Lower lobe of right lung (tissue), 2 donors: Measurements from ENCODE around the gene SMDT1. TPM values are rescaled to one million over a fixed set of nuclear protein-coding genes. Genes with fewer than 3 reads are reported as not detected.

ENCODE experiments used
- ATAC-seq, 2 donors: fragments of 200-7000 bp; cut with Tn5 transposase; one replicate each; pipeline ENCODE4 v1.9.1; 2020 to 2022; ENCODE audit warnings: mild to moderate bottlenecking in 2 of 2, moderate library complexity in 2 of 2
- DNase-seq: peaks from one replicate; pipeline ENCODE4 v3.0.0-alpha.2; 2020
- H3K27ac ChIP-seq: fragments of 200-600 bp; one replicate; pipeline ENCODE4 v1.8.0; 2022
- H3K27me3 ChIP-seq: fragments of 200-600 bp; one replicate; pipeline ENCODE4 v1.8.0; 2022; ENCODE audit warnings: low read depth
- H3K36me3 ChIP-seq: fragments of 200-600 bp; one replicate; pipeline ENCODE4 v1.8.0; 2022; ENCODE audit warnings: mild to moderate bottlenecking
- H3K4me1 ChIP-seq: fragments of 200-600 bp; one replicate; pipeline ENCODE4 v1.8.0; 2022
- H3K4me3 ChIP-seq: fragments of 200-600 bp; one replicate; pipeline ENCODE4 v1.8.0; 2022; ENCODE audit warnings: mild to moderate bottlenecking
- H3K9me3 ChIP-seq: fragments of 200-600 bp; one replicate; pipeline ENCODE4 v1.8.0; 2022
- intact Hi-C: fragments of 100-400 bp; cut with DNase I; formaldehyde crosslinking; loops from one replicate; pipeline ENCODE4 v1.11.0; 2022
- total RNA-seq: library from RNA; stranded (reverse); fragmentation: NEBNext Ultra II Directional; extraction: Animal tissue kit (Norgen Biotek cat#: 25700); gene quantifications from one replicate; pipeline ENCODE4 v1.2.1, GENCODE V29; 2021
- TF ChIP-seq, protein P1 (sequence below): fragments of 200-600 bp; IDR thresholded peaks from one replicate; pipeline ENCODE4 v1.8.0; 2022; ENCODE audit warnings: antibody characterized with exemption, mild to moderate bottlenecking
- donor health status: DM: no; HTN: yes; CAD: no; lungs with severe emphysema.

SMDT1 gene
- total RNA-seq, 1 donor from 2014 or later = 119 TPM

DNA sequence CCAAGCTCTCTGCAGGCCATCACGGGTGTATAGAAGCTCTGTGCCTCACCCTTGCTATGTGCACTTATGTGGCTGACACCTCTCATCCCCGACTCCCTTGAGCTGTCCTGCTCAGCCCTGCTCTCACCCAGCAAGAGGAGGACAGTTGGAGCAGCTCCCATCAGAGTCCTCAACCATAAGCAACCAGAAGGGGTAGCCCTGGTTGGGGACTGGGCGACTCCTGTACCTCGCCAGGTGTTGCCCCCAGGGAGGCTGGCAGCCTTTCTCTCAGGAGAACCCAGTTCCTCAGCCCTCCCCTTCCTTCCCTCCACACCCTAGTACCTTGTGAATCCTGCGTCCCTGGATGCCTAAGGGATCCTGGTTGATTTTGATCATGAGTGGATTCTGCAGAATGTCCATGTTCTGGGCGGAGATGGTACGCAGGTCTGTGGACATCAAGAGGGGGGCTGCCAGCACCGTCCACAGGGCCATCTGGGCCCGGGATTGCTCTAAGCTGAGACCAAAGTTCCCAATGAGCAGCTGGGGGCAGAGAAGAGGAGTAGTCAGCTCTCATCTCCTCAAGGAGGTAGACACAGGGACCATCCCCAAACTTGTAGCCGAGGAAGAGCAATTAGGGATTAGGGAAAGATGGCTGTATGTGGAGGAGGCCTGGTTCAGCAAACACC lies 16.9 kb upstream of the SMDT1 start:
- Histone ChIP-seq H3K27me3 (no peaks in the 10 kb centered on the region), H3K27ac (no peak overlapping the region), H3K4me3 (no peak overlapping the region), H3K4me1 (no peaks in the 10 kb centered on the region), H3K36me3 (peaks cover 89% of the 10 kb centered on the region), H3K9me3 (no peaks in the 10 kb centered on the region)
- TF ChIP-seq, protein P1, sequence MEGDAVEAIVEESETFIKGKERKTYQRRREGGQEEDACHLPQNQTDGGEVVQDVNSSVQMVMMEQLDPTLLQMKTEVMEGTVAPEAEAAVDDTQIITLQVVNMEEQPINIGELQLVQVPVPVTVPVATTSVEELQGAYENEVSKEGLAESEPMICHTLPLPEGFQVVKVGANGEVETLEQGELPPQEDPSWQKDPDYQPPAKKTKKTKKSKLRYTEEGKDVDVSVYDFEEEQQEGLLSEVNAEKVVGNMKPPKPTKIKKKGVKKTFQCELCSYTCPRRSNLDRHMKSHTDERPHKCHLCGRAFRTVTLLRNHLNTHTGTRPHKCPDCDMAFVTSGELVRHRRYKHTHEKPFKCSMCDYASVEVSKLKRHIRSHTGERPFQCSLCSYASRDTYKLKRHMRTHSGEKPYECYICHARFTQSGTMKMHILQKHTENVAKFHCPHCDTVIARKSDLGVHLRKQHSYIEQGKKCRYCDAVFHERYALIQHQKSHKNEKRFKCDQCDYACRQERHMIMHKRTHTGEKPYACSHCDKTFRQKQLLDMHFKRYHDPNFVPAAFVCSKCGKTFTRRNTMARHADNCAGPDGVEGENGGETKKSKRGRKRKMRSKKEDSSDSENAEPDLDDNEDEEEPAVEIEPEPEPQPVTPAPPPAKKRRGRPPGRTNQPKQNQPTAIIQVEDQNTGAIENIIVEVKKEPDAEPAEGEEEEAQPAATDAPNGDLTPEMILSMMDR = no peak
- intact Hi-C loops = no loop called here
- ATAC-seq (no peak), DNase-seq (no peak)

DNA sequence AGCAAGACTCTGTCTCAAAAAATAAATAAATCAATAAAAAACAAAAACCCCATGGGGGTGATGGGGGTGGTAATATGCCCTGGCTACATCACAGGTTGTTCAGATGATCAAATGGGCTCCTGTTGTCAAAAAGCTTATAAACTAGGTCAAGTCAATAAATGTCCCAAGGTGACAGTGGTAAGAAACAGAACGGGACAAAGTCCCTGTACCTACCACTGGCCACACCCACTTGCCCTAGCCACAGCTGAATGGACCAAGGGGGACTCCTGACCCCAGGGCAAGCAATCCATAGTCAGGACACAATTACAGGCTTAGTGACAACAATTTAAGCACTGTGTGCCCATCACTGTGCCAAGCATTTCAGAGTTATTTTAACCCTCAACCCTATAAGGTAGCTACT lies 14.9 kb upstream of the SMDT1 start:
- H3K36me3 ChIP-seq = peaks cover 88% of the 10 kb centered on the region

GRCh38 chr22:42065438-42066125 lies 13.9 kb upstream of the SMDT1 start:
- Histone ChIP-seq H3K4me1 (peaks cover 20% of the 10 kb centered on the region), H3K4me3 (no peak overlapping the region), H3K9me3 (no peaks in the 10 kb centered on the region), H3K36me3 (peaks cover 78% of the 10 kb centered on the region), H3K27ac (no peak overlapping the region), H3K27me3 (no peaks in the 10 kb centered on the region)
- intact Hi-C loops = no loop called here
- TF ChIP-seq, protein P1 = no peak
- ATAC-seq = no peak
- no peak for DNase-seq

More for the DNA sequence above, 14.9 kb upstream of the SMDT1 start:
- H3K27ac ChIP-seq = no peak overlapping the region
- no peaks in the 10 kb centered on the region for H3K27me3 ChIP-seq
- DNase-seq = no peak
- ATAC-seq = no peak
- intact Hi-C loops = no loop called here
- no peak overlapping the region for H3K4me3 ChIP-seq
- TF ChIP-seq, protein P1 = no peak
- peaks cover 13% of the 10 kb centered on the region for H3K4me1 ChIP-seq
- no peaks in the 10 kb centered on the region for H3K9me3 ChIP-seq

DNA sequence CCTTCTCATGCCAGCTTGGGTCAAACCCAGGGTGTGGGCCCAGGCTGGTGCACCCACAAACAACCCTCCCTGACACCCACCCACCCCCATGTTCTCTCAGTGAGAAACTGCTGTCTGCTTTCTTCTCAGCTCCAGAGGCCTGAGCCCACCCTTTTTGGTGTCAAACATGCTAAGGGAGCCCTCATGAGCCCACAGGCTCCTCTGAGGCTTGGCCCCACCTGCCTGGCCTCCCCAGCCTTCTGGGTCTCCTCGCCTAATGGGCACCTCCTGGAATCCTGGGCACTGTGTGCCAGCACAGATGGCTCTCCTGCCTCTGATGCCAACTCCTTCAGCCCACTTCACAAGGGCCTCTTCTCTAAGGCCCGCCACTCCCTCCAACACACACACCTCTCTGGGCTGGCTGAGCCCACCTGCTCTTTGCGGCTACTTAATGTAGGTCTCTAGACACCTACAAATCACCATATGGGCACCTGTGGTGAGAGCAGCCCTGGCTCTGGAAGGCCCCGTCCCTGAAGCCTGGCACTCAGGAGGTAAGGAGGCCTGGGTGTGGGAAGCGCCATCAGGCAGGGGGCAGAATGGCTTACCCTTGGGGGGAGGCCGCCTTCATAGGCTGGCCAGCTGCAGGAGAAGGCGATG lies 13.3 kb upstream of the SMDT1 start:
- intact Hi-C loops = no loop called here
- Histone ChIP-seq H3K27ac (no peak overlapping the region), H3K27me3 (no peaks in the 10 kb centered on the region), H3K36me3 (peaks cover 71% of the 10 kb centered on the region), H3K4me1 (peaks cover 23% of the 10 kb centered on the region), H3K9me3 (no peaks in the 10 kb centered on the region), H3K4me3 (no peak overlapping the region)
- TF ChIP-seq, protein P1 = no peak
- ATAC-seq (no peak), DNase-seq (no peak)

DNA sequence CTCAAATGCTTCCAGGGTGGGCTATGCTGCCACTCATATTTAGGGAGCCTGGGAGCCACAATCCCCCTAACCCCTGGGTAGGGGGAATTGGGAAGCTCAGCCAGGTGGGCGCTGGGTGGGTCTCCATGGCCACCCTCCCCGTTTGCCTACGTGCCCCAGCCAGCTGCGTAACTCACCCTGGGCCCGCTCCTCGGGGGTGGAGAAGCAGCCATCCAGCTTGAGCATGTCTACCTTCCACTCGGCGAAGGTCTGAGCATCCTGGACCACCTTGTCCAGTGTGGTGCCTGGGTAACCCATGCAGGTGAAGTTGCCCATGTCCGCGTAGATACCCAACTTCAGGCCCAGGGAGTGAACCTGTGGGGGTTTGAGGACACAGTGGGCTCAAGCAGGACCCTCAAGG lies 12.6 kb upstream of the SMDT1 start:
- TF ChIP-seq, protein P1 = no peak
- H3K4me1 ChIP-seq = peaks cover 30% of the 10 kb centered on the region
- peaks cover 65% of the 10 kb centered on the region for H3K36me3 ChIP-seq
- H3K27me3 ChIP-seq = no peaks in the 10 kb centered on the region
- no peak overlapping the region for H3K4me3 ChIP-seq
- no peak overlapping the region for H3K27ac ChIP-seq
- no peak for ATAC-seq
- no peak for DNase-seq
- H3K9me3 ChIP-seq = no peaks in the 10 kb centered on the region
- intact Hi-C loops = no loop called here
